Stimulated activated effector memory CD8-positive, alpha-beta T cell treated with anti-CD3 and anti-CD28 coated beads, Interleukin-12 subunit alpha, Interleukin-12 subunit beta, amount 100 ng/mL, for 72 hours (primary cell): Measurements from ENCODE around the gene KRT16.
"Not testable (repeated sequence)": the region's sequence is repeated elsewhere in the genome, so short reads cannot be mapped to it uniquely, and the experiment has no call there.

ENCODE experiments used
- ATAC-seq: fragments of 150-1000 bp; cut with Tn5 transposase; 2 replicates; pipeline ENCODE4 v1.10.0; 2021
- DNase-seq, 2 donors: peaks; one replicate each; pipeline ENCODE4 v3.0.0; 2021 to 2022; ENCODE audit warnings: low spot score in 2 of 2
- H3K27ac Mint-ChIP-seq: one replicate; pipeline ENCODE4 v1.8.0; 2022; ENCODE audit warnings: mild to moderate bottlenecking, mixed read lengths
- H3K36me3 Mint-ChIP-seq: one replicate; pipeline ENCODE4 v1.8.0; 2022; ENCODE audit warnings: mild to moderate bottlenecking, mixed read lengths
- H3K4me1 Mint-ChIP-seq: one replicate; pipeline ENCODE4 v1.8.0; 2022; ENCODE audit warnings: mixed read lengths
- H3K4me3 Mint-ChIP-seq: one replicate; pipeline ENCODE4 v1.8.0; 2022; ENCODE audit warnings: mild to moderate bottlenecking, mixed read lengths
- H3K9me3 Mint-ChIP-seq: one replicate; pipeline ENCODE4 v1.8.0; 2022; ENCODE audit warnings: mixed read lengths

KRT16 gene

DNA sequence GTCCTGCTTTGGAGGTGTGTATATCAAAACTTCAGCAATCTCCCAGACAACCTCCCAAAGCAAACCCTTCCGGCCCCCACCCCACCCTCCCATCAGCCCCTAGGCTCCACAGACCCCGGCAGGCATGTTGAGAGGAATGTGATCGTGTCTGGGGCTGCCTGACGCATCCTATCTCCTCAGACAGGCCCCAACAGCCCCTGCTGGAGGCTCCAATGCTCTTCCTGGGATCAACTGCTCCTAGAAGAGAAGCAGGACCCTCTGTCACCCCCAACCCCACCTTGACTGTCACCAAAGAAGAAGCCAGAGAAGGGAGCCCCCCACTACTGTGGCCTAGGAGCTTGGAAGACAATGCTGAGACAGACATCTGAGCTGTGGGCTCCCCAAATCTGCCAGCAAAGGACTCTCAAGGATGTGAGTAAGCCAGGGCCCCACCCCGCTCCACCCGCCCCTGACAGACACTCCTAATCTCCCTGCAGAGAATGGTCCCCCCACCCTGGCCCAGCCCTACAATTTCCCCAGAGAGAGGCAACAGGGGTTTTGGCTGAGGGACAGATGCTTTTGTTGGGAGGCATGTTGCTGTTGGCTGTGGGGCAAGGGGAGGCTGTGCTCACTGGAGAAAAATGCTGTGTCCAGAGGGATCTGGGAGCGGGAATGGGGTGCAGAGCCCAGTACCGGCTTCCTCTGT, 24.3 kb downstream of the KRT16 start:
- DNase-seq: no peak
- Mint-ChIP-seq H3K9me3 (no peaks in the 10 kb centered on the region), H3K27ac (no peak overlapping the region), H3K4me1 (no peaks in the 10 kb centered on the region), H3K4me3 (no peak overlapping the region), H3K36me3 (no peaks in the 10 kb centered on the region)
- no peak for ATAC-seq

DNA sequence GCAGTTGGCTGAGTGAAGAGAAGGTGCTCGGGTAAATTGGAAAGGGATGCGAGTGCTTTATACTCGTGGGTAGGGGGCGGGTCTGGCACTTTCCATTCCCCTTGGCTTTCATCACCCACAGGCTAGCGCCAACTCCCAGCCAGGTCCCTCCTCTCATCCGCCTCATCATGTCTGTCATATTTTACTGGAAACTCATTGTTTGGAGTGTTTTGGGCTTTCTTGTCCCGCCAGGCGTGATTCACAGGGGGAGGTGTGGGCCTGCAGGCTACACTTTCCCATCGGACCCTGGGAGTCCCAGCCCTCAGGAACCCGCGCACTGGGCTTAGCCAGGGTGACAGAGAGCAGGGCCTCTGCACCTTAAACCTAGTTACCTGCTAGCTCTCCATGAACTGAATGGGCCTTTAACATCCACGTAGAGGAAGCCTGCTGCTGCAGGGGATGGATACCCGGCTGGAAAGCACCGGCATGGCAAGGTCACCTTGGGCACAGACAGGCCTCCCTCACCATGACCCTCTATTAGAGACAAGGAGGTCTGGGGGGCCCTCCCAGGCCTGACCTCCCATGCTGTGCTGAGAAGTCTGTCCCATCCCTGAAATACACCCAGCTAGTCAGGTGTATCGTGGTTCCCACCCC, 25.6 kb downstream of the KRT16 start, which contains the start of gene KRT14:
TSS of gene KRT14 (minus strand) at position 33 of the 633 bp plus-strand sequence. CDS start 61 bp downstream, outside the sequence.
- no peaks in the 10 kb centered on the region for H3K36me3 Mint-ChIP-seq
- H3K27ac Mint-ChIP-seq: no peak within 1 kb of the TSS
- no peak for ATAC-seq

DNA sequence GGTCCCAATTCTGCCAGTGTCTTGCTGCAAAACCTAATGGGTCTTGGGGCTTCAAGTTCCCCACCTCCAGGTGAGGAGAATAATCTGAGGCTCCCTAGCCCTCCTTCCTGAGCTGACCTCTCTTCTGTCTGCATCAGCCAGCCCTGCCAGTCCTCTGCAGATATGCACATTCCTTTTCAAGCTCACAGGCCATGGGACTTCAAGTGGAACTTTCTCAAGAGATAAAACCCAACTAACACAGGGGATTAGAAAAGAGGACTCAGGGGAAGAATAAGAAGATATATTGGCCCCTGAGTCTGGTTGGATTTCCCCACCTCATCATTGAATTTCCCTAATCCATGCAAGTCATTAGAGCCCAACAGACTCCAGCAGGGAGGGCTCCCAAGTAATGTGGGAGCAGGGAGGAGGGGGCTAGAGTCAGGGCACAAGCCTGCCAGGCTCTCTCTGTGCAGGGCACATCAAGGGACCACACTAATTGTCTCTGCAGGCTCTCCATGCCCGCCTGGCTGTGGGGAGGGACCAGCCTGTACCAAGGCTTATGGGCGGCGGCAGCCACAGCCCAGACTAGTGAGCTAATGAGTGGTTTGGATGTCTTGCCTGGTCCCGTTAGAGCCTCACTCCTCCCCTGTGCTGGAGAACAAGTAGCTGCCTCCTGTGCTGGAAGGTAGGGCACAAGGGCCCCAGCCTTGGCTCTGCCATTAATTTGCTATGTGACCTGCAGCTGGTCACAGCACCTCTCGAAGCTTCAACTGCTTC, 27.1 kb downstream of the KRT16 start:
- H3K9me3 Mint-ChIP-seq: no peaks in the 10 kb centered on the region
- H3K27ac Mint-ChIP-seq: no peak overlapping the region
- DNase-seq: no peak
- no peak for ATAC-seq
- no peaks in the 10 kb centered on the region for H3K4me1 Mint-ChIP-seq
- no peak overlapping the region for H3K4me3 Mint-ChIP-seq
- no peaks in the 10 kb centered on the region for H3K36me3 Mint-ChIP-seq

More for the DNA sequence above, 25.6 kb downstream of the KRT16 start, which contains the start of gene KRT14:
- DNase-seq: no peak
- Mint-ChIP-seq H3K4me3 (no peak within 1 kb of the TSS), H3K9me3 (no peaks in the 10 kb centered on the region), H3K4me1 (no peaks in the 10 kb centered on the region)

DNA sequence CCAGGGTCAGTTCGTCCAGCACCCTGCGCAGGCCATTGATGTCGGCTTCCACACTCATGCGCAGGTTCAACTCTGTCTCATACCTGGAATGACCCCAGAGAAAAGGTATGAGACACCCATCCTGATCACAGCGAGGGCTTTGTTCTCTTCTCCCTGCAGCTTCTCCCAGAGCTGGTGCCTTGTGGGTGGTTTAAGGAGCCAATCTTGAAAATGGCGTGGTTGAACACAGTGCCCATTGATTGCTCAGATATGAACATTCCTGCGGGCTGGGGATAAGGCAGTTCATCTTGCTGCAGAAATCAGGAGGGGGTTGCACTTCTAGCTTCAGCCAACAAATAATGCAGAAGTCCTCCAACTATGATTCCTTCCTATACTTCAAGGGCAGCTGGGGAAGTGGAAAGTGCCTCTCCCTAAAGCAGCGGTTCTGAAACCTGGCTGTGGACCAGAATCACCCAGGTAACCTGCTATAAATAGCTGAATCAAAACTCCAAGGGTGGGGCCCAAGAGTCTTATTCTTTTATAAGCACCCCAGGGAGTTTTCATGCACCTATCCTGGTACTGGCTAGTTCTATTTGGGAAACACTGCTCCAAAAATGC, 28.1 kb downstream of the KRT16 start:
- not testable (repeated sequence) for H3K4me1 Mint-ChIP-seq, H3K36me3 Mint-ChIP-seq, H3K27ac Mint-ChIP-seq, H3K9me3 Mint-ChIP-seq, DNase-seq, ATAC-seq, H3K4me3 Mint-ChIP-seq

DNA sequence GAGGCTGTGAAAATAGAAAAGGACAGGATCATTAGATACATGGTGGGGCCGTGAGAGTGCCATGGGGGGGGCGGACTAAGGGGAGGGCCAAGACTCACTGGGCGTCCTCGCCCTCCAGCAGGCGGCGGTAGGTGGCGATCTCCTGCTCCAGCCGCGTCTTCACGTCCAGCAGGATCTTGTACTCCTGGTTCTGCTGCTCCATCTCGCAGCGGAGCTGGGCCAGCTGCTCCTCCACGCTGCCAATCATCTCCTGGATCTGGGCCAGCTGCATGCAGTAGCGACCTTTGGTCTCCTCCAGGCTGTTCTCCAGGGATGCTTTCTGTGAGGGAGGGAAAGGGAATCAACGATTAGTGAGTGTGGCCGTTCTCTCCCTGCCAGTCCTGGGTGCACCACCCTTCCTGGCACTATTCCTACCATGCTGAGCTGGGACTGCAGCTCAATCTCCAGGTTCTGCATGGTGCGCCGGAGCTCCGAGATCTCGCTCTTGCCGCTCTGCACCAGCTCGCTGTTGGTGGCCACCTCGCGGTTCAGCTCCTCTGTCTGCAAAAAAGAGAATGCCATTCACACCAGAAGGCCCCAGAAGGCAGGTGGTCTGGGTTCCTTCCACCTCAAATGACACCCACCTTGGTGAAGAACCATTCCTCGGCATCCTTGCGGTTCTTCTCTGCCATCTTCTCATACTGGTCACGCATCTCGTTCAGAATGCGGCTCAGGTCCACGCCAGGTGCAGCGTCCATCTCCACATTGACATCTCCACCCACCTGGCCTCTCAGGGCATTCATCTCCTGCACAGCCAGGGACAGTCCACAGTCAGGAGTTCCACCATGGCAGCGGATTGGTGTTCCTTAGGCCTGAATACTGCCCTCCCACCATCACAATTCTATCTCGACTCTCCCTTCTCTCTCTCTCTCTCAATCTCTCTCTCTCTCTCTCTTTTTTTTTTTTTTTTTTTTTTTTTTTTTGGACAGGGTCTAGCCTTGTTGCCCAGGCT, 29.1 kb downstream of the KRT16 start:
- H3K4me3 Mint-ChIP-seq: no peak overlapping the region
- H3K36me3 Mint-ChIP-seq: no peaks in the 10 kb centered on the region
- ATAC-seq: no peak
- no peaks in the 10 kb centered on the region for H3K9me3 Mint-ChIP-seq
- no peaks in the 10 kb centered on the region for H3K4me1 Mint-ChIP-seq
- DNase-seq: no peak
- H3K27ac Mint-ChIP-seq: no peak overlapping the region

DNA sequence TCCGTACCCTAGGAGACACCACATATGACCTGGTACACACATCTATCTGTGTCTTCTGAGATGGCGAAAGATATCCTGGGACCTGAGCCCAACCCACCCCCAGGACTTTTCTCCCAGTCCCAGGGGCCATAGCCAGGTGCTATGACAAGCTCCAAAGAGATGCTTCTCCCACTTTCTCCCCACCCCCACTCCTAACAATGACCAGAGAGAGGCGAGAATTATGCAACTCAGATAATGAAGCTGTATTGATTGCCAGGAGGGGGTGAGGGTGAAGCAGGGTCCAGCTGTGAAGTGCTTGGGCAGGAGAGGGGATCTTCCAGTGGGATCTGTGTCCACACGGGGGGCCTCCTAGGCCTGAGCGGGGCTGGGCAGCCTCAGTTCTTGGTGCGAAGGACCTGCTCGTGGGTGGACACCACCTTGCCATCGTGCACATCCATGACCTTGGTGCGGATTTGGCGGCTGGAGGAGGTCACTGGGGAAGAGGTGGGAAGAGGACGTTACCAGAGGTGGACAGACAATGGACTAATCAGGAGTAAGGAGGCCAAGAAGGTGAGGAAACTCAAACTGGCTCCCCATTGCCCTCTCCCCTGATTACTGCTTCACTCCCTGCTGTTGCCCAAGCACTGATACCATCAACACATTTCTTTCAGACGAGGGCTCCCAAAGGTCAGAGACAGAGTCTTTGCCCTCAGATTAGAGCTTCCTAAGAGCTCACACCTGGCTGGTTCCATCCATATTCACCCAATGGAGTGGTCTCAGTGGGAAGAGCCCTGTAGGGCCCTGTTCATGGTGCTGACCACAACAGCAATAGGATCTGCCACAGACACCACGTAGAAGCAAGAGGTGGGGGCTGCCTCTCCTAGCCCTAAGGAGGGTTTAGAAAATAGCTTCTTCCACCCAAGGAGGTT, 30.3 kb downstream of the KRT16 start:
- not testable (repeated sequence) for H3K27ac Mint-ChIP-seq, H3K4me3 Mint-ChIP-seq, DNase-seq, H3K36me3 Mint-ChIP-seq, H3K9me3 Mint-ChIP-seq, ATAC-seq, H3K4me1 Mint-ChIP-seq

DNA sequence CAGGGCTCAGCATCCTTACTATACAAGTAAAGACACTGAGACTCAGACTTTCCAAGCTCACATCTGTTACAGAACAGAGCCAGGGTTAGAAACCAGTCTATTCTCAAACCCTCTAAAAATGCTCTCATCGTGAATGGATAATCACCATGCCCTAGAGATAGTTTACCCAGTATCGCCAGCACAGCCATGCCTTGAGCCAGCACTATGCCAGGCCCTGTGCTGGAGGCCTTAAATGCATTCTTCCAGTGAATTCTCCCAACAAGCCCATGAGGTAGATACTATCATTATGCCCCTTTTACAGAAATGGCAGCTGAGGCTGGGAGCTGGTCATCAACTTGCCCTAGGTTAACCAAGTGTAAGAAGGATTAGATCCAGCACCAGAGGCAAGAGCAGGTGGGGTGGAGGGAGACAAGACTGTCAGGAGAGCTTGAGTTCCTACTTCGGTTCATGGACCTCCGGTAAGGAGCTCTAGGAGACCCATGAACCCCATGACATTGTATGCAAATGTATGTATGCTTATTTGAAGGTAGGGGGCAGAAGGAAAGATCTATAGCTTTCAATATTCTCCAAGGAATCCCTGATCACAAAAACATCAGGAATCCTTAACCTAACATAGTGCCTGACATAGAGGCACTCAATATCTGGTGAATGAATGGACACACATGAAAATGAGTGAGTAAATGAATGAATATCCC, 31.1 kb downstream of the KRT16 start:
- Mint-ChIP-seq H3K36me3 (no peaks in the 10 kb centered on the region), H3K4me3 (no peak overlapping the region), H3K9me3 (no peaks in the 10 kb centered on the region), H3K27ac (no peak overlapping the region), H3K4me1 (no peaks in the 10 kb centered on the region)
- no peak for DNase-seq
- no peak for ATAC-seq

DNA sequence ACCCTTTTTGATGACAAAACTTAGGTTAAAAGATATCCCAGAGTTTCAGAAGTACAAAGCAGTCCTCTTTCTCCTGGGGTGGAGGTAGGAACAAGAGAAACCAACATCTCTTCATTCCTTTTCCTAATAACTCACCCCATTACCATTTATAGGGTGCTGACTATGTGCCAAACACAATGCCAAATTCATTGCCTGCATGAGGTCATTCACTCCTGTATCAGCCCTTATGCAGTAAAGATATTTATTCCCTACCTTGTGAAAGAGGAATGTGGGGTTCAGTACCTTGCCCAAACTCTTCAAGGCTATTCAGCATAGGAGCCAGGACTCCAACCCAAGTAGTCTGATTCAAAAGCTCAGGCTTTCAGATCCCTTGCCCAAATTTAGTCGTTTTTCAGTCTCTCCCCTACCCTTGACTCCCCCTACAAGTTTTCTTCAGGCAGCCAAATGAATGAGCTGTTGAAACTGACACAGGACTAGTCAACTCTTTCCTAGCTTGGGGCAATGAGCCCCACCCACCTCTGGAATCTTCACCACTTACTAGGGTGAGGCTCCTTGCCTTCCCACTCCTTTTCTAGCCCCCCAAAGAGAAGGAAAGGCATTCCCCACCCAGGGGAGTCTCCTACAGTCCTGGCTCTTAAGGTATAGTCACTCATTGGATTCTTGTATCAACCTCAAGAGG, 31.7 kb downstream of the KRT16 start:
- Mint-ChIP-seq H3K27ac (no peak overlapping the region), H3K4me3 (no peak overlapping the region), H3K4me1 (no peaks in the 10 kb centered on the region), H3K36me3 (no peaks in the 10 kb centered on the region), H3K9me3 (no peaks in the 10 kb centered on the region)
- ATAC-seq: no peak
- DNase-seq: no peak

DNA sequence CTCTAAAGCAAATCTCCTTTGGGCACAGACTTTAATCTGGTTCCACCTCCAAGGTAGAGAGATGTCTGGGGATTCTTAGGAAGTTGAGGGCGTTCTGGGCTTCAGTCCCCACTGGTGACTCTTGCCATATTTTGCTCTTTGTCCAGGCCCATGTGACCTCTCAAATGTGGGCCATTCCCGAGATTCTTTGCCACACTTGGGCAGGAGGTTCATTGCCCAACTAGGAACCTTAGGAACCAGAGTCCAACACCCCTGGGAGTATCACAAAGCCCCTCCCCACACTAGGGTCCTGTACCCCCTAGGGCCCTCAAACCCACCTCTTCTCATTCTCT, 32.4 kb downstream of the KRT16 start:
- Mint-ChIP-seq H3K4me3 (no peak overlapping the region), H3K27ac (no peak overlapping the region), H3K4me1 (no peaks in the 10 kb centered on the region), H3K36me3 (no peaks in the 10 kb centered on the region), H3K9me3 (no peaks in the 10 kb centered on the region)
- no peak for DNase-seq
- no peak for ATAC-seq

DNA sequence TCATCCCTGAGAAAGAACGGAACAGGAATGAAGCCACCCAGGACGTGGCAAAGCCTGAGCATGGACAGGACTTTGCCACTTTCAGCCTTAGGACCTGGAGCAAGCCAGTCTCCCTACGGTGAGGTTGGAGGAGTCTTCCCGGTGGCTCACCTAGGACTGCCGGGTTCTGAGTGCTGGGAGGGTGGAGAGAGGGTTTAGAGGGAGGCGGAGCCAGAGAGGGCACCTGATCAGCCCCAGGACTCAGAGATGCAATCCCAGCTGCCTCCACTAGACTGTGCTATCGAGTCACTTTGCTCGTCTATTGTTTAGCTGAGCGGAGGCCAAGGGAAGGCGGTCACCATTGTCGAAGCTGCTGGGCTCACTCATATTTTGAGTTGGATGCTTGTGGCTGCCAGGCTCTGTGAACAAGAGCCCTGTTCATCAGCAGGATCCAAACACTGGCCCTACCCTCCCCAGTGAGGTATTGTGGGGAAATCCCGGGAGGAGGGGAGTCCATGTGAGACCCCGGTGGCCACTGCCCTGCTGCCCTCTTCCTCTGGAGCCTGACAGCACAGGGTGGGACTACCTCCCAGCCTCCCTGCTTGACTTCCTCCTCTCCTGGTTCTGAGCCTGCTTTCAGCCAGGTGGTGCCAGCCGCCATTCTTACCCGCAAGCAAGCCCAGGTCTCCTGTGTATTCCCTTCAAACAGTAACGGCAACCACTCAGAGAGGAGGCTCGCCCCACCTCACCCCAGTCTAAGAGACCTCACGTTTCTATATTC, 32.9 kb downstream of the KRT16 start:
- no peaks in the 10 kb centered on the region for H3K4me1 Mint-ChIP-seq
- H3K27ac Mint-ChIP-seq: no peak overlapping the region
- DNase-seq (peak; percentile 70 to 89), ATAC-seq (peak; percentile 86)
- no peak overlapping the region for H3K4me3 Mint-ChIP-seq
- H3K36me3 Mint-ChIP-seq: no peaks in the 10 kb centered on the region
- H3K9me3 Mint-ChIP-seq: no peaks in the 10 kb centered on the region

DNA sequence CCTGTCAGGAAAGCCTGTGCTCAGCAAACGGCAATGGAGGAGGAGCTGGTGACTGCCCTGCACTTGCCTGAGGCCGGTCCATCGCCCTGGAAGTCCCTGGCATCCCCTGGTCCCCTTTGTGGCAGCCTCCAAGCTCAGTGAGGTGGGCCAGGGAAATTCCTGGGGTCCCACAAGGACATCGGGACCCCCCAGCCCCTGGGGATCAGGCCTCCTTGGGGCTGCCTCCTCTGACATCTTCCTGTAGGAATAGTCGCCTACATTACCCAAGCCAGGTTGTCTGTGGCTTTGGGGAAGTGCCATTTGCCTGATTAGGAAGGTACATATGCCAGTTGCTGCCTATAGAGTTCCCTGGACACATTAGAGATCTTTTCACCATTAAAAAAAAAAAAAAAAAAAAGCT, 33.6 kb downstream of the KRT16 start:
- H3K9me3 Mint-ChIP-seq: no peaks in the 10 kb centered on the region
- no peaks in the 10 kb centered on the region for H3K36me3 Mint-ChIP-seq
- H3K4me3 Mint-ChIP-seq: no peak overlapping the region
- ATAC-seq (no peak), DNase-seq (no peak)
- H3K4me1 Mint-ChIP-seq: no peaks in the 10 kb centered on the region
- H3K27ac Mint-ChIP-seq: no peak overlapping the region

DNA sequence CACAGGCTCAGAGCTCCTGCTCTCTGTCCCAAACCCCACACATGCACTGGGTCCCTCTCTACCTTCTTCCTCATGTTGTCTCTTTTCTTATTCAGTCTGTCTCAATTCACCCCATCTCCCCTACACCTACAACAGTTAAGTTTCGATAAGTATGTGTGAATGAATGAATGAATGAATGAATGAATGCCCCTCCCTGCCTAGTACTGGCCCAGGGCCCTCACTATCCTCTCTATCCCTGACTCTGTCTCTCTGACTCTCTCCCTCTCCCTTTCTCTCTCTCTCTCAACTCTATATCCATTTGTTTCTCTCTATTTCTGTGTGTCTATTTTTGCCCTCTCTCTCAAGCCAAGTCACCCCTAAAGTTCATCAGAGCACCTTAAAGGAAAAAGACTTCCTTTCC, 34.0 kb downstream of the KRT16 start:
- DNase-seq (no peak), ATAC-seq (no peak)
- H3K27ac Mint-ChIP-seq: no peak overlapping the region
- H3K4me3 Mint-ChIP-seq: no peak overlapping the region
- no peaks in the 10 kb centered on the region for H3K36me3 Mint-ChIP-seq
- H3K4me1 Mint-ChIP-seq: no peaks in the 10 kb centered on the region
- no peaks in the 10 kb centered on the region for H3K9me3 Mint-ChIP-seq
